Stimulated activated CD8-positive, alpha-beta memory T cell treated with anti-CD3 and anti-CD28 coated beads, Interleukin-2, amount 100 ng/mL, for 48 hours (primary cell): ENCODE measurements around the gene KRAS.
A peak's percentile ranks its signal among the peaks of the same experiment; 100 is the strongest.

Experiments used
- DNase-seq, 2 donors: peaks; one replicate each; pipeline ENCODE4 v3.0.0-alpha.2; 2020; ENCODE audit warnings: low read depth in 2 of 2

The KRAS gene

GRCh38 chr12:25195056-25195971 lies 55.4 kb downstream of the KRAS start, which contains the start of the genes DNAI7 and ETFRF1:
Gene DNAI7 (minus strand): TSS chr12:25195160. CDS start chr12:25195078, 82 bp downstream.
Gene ETFRF1 (plus strand): TSS chr12:25195237. CDS start chr12:25203957, 8,720 bp downstream.
- DNase-seq, result peak; percentile 98 to 99

GRCh38 chr12:25194722-25195055 lies 56.0 kb downstream of the KRAS start:
- DNase-seq, result no peak

- no peak for DNase-seq
Observed at GRCh38 chr12:25194214-25194613, 56.5 kb downstream of the KRAS start.

GRCh38 chr12:25190793-25191192 lies 59.9 kb downstream of the KRAS start:
- DNase-seq, result no peak

GRCh38 chr12:25189656-25190055 lies 61.1 kb downstream of the KRAS start:
- no peak for DNase-seq

GRCh38 chr12:25187781-25188180 lies 62.9 kb downstream of the KRAS start:
- no peak for DNase-seq

- no peak for DNase-seq
Observed at GRCh38 chr12:25186788-25187402, 63.8 kb downstream of the KRAS start.

GRCh38 chr12:25186038-25186787 lies 64.5 kb downstream of the KRAS start:
- no peak for DNase-seq

GRCh38 chr12:25184132-25184531 lies 66.6 kb downstream of the KRAS start:
- DNase-seq, result no peak

- no peak for DNase-seq
Observed at GRCh38 chr12:25182765-25183164, 68.0 kb downstream of the KRAS start.

- DNase-seq, result no peak
Observed at GRCh38 chr12:25162866-25163265, 87.9 kb downstream of the KRAS start.

- DNase-seq, result no peak
Observed at GRCh38 chr12:25156061-25156460, 94.7 kb downstream of the KRAS start.

GRCh38 chr12:25155022-25155576 lies 95.6 kb downstream of the KRAS start:
- DNase-seq, result no peak
